Measurements from ENCODE around the gene MTHFD2. TPM values are rescaled to one million over a fixed set of nuclear protein-coding genes. Genes with fewer than 3 reads are reported as not detected.
A peak's percentile ranks its signal among the peaks of the same experiment; 100 is the strongest.

MTHFD2 gene
- total and polyA plus RNA-seq, 2 donors (not counting 1 experiment from before 2014, with no cell fraction given): 9.5 to 18.0 TPM

- peak overlapping the region; percentile 89 for H2AFZ ChIP-seq (ENCODE audit: insufficient read depth, low read depth, low read length, poor library complexity, severe bottlenecking)
- Mint-ChIP-seq H3K9me3 (ENCODE audit: insufficient read depth) (no peaks in the 10 kb centered on the region), H3K4me1 (peaks cover 25% of the 10 kb centered on the region)
Measured at GRCh38 chr2:74199275-74199701, 873 bp downstream of the MTHFD2 start.

More at GRCh38 chr2:74199275-74199701, 873 bp downstream of the MTHFD2 start:
- peak overlapping the region; percentile 81 for H3K9ac ChIP-seq (ENCODE audit: low read length)
- peaks cover 48% of the 10 kb centered on the region for H3K79me2 ChIP-seq (ENCODE audit: control insufficient read depth, insufficient read depth, low read length)
- 4% methylated on average over 7 of the region's 20 CpGs for WGBS (ENCODE audit: insufficient coverage)
- no peaks in the 10 kb centered on the region for H3K9me3 ChIP-seq (ENCODE audit: control extremely low read depth in 1 of 3, control insufficient read depth in 2 of 3, insufficient read depth in 1 of 3, low read length in 2 of 3)
- peak overlapping the region; percentile 96 for H3K4me2 ChIP-seq (replicated peaks; ENCODE audit: low read depth, low read length, poor library complexity, severe bottlenecking)
- ATAC-seq (ENCODE audit: low read depth) (no peak), DNase-seq (no peak)
- no peaks in the 10 kb centered on the region for H3K27me3 Mint-ChIP-seq
- no peaks in the 10 kb centered on the region for H3K27me3 ChIP-seq (replicated peaks in 1 of 4; ENCODE audit: control extremely low read depth in 1 of 4, control insufficient read depth in 3 of 4, insufficient read depth in 4 of 4, low read length in 3 of 4)
- TF ChIP-seq CTCF (IDR thresholded peaks at IDR 0.05): peak; percentile 47
- no peak for TF ChIP-seq EZH2 (IDR thresholded peaks at IDR 0.05; ENCODE audit: borderline replicate concordance, insufficient read depth, low read depth, low read length, poor library complexity, severe bottlenecking)
- H3K27ac Mint-ChIP-seq: peak overlapping the region; percentile 99
- peak overlapping the region; percentile 30 to 79 (median 74) for H3K4me3 ChIP-seq (ENCODE audit: control extremely low read depth in 1 of 5, extremely low read depth in 1 of 5, insufficient read depth in 1 of 5, low read depth in 2 of 5, low read length in 4 of 5)
- H3K4me1 ChIP-seq (ENCODE audit: control insufficient read depth in 2 of 2, insufficient read depth in 2 of 2, low read length in 2 of 2): peaks cover 14 to 23% of the 10 kb centered on the region in 2 donors
- peak overlapping the region; percentile 92 to 96 for H3K27ac ChIP-seq (ENCODE audit: low read length in 2 of 2)
- peak overlapping the region; percentile 98 for H3K4me3 Mint-ChIP-seq
- H4K20me1 ChIP-seq (ENCODE audit: control insufficient read depth, insufficient read depth, low read length, poor library complexity, severe bottlenecking): no peaks in the 10 kb centered on the region
- intact Hi-C loops (cut with micrococcal nuclease): loop anchor here (1.0 to 2.0 kb wide), 5 partner anchors 13 to 370 kb away; partner anchors contain the start of genes C2orf81, MOB1A and WDR54
- CTCF ChIA-PET: interaction anchor here (0.6 to 5.3 kb wide), 19 partner anchors 9 to 454 kb away, joined by 3 to 132 read pairs (median 5); partner anchors contain the start of genes BOLA3, MOB1A and STAMBP
- POLR2A ChIA-PET: interaction anchor here (0.7 to 7.2 kb wide), 6 partner anchors 8 to 420 kb away, joined by 3 to 120 read pairs (median 6); partner anchors contain the start of genes DUSP11 and MOB1A
- no peaks in the 10 kb centered on the region for H3K36me3 ChIP-seq (replicated peaks in 1 of 2; ENCODE audit: control extremely low read depth in 1 of 2, control insufficient read depth in 1 of 2, extremely low read depth in 1 of 2, insufficient read depth in 2 of 2, low read length in 1 of 2)
